IPS DF 6.9 (cell line): ENCODE measurements around the gene TMEM150B.

Experiments used
- DNase-seq: peaks from one replicate; pipeline ENCODE4 v3.0.0-alpha.2; 2013; ENCODE audit warnings: low read depth, low spot score
- H3K27ac ChIP-seq: one replicate; pipeline ENCODE4 v1.5.1; 2013; ENCODE audit warnings: low read length, control low read depth
- H3K27me3 ChIP-seq: 2 replicates; pipeline ENCODE4 v1.6.1; 2013; ENCODE audit warnings: mild to moderate bottlenecking, low read length; ENCODE audit not compliant: control insufficient read depth, insufficient read depth
- H3K36me3 ChIP-seq: 2 replicates; pipeline ENCODE4 v1.6.1; 2013; ENCODE audit warnings: low read length; ENCODE audit not compliant: control insufficient read depth, insufficient read depth
- H3K4me1 ChIP-seq: 2 replicates; pipeline ENCODE4 v1.6.1; 2013; ENCODE audit warnings: low read length; ENCODE audit not compliant: control insufficient read depth, insufficient read depth
- H3K4me3 ChIP-seq: 2 replicates; pipeline ENCODE4 v1.5.1; 2013; ENCODE audit warnings: mild to moderate bottlenecking, low read length
- H3K9me3 ChIP-seq: 2 replicates; pipeline ENCODE4 v1.6.1; 2013; ENCODE audit warnings: low read length, inconsistent platforms; ENCODE audit not compliant: control insufficient read depth, insufficient read depth
- WGBS: extraction: QIAGEN DNeasy Blood & Tissue Kit; methylation state at CpG from one replicate; pipeline ENCODE4 v1.1.7; 2013; ENCODE audit warnings: mixed read lengths, missing lambda C conversion rate; ENCODE audit not compliant: insufficient read length, insufficient coverage; 5-methylcytosine and 5-hydroxymethylcytosine counted together

Gene TMEM150B

DNA sequence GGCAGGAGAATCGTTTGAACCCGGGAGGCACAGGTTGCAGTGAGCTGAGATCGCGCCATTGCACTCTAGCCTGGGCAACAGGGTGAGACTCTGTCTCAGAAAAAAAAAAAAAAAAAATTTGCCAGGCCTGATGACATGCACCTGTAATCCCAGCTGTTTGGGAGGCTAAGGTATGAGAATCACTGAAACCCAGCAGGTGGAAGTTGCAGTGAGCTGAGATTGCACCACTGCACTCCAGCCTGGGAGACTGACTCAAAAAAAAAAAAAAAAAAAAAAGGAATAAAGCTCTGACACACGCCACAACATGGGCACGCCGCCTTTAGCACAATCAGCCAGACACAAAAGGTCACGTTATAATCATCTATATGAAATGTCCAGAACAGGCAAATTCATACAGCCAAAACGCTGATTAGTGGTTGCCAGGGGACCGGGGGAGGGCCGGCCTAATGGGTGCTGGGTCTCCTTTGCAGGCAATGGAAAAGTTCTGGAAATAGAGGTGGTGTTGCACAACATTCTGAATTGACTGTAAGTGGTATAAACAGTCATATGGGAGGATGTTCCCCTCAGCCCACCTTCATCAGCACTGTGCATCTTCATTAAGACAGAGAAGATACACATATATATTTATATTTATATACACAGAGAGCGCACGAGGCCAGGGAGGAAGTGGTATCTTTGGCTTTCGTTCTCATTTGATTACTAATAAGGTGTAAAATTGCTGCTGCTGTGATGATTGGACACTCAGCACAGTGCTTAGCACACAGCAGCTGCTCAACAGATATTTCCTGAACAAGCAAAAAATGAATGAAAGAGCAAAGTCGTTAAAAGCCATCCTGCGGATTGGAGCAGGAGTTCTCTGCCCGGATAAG, 49.1 kb downstream of the TMEM150B start:
- Histone ChIP-seq H3K36me3 (peaks cover 3% of the 10 kb centered on the region; the same call in 1 of the 2 replicates), H3K27me3 (no peaks in the 10 kb centered on the region), H3K4me3 (no peak overlapping the region), H3K4me1 (no peaks in the 10 kb centered on the region), H3K27ac (no peak overlapping the region), H3K9me3 (no peaks in the 10 kb centered on the region)
- no peak for DNase-seq
- no CpG with 5 or more reads among the region's 17 CpGs for WGBS

DNA sequence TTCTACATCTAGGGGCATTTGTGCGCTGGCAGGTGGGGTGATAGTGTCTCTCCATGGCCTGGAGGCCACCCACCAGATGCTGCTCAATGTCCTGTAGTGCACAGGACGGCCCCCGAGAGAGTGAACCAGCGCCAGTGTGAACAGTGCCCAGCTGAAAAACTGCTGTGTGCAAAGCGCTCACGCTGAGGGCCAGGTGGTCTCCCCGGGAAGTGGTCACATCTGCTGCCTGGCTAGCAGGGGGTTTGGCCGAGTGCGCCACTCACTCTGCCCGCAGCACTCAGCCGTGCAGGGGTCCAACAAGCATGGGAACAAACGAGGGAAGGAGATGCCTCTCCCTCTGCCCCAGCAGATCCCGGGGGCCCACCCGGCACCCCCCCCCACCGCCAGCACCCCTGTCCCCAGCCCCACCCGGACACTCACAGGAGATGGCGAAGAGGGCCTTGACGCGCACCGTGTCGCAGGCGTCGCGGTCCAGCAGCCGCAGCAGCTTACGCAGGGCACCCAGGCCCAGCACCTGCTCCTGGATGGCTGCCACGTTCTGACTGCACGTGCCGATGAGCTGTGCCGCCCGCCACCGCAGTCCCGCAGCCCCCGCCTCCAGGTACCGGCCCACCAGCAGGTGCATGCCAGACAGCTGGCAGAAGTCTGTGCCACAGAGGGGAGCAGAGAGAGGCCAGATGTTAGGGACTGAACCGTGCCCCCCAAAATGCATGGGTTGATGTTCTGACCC, 51.0 kb downstream of the TMEM150B start:
- Histone ChIP-seq H3K27ac (no peak overlapping the region), H3K27me3 (no peaks in the 10 kb centered on the region), H3K9me3 (no peaks in the 10 kb centered on the region), H3K4me1 (no peaks in the 10 kb centered on the region), H3K4me3 (no peak overlapping the region), H3K36me3 (peaks cover 3% of the 10 kb centered on the region; the same call in 1 of the 2 replicates)
- WGBS = no CpG with 5 or more reads among the region's 36 CpGs
- no peak for DNase-seq

GRCh38 chr19:55272142-55272541, 53.0 kb downstream of the TMEM150B start:
- no peak overlapping the region for H3K4me3 ChIP-seq
- no peaks in the 10 kb centered on the region for H3K9me3 ChIP-seq
- no peak overlapping the region for H3K27ac ChIP-seq
- no peaks in the 10 kb centered on the region for H3K4me1 ChIP-seq
- DNase-seq = no peak
- no CpG with 5 or more reads among the region's 18 CpGs for WGBS
- H3K27me3 ChIP-seq = no peaks in the 10 kb centered on the region
- peaks cover 3% of the 10 kb centered on the region; the same call in 1 of the 2 replicates for H3K36me3 ChIP-seq

DNA sequence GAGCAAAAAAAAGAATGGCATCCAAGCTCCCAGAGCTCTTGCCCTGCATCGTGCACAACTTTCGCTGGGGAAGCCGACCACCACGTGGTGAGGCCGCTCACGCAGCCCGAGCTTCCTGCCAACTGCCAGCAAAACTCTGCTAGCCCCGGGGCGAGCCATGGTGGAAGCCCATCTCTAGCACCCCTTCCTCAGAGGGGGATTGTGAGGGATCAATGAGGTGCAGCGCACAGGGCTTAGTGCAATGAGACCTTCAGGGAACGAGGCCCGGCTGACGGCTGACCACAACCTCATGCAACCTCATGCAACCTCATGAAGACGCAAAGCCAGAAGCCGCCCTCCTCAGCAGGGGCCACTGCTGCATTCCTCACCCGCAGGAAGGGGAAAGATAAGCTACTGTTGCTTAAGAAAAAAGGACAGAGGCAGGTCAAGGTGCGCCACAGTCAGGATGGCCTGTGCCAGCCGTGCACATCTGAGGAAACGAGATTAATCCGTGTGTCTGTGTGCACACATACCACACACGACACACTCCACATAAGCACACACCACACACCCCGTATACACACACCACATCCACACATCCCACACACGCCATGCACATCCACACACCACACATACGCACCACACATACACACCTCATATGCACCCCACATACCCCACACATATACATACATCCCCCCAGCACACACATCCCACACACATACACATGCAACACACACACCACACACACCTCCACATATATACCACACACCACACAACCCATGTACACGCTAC, 54.8 kb downstream of the TMEM150B start:
- 100% methylated on average over 5 of the region's 25 CpGs for WGBS
- no peaks in the 10 kb centered on the region for H3K27me3 ChIP-seq

GRCh38 chr19:55269299-55269698, 55.8 kb downstream of the TMEM150B start:
- no peaks in the 10 kb centered on the region for H3K9me3 ChIP-seq
- no peaks in the 10 kb centered on the region for H3K27me3 ChIP-seq
- no CpG with 5 or more reads among the region's 8 CpGs for WGBS
- no peak for DNase-seq
- H3K4me3 ChIP-seq = no peak overlapping the region
- H3K36me3 ChIP-seq = peaks cover 2% of the 10 kb centered on the region; the same call in 1 of the 2 replicates
- no peak overlapping the region for H3K27ac ChIP-seq
- H3K4me1 ChIP-seq = 0 out of 2 replicates have a peak, but pooled peaks cover 2% of the 10 kb centered on the region

More for the DNA sequence above, 54.8 kb downstream of the TMEM150B start:
- no peaks in the 10 kb centered on the region for H3K4me1 ChIP-seq
- no peak for DNase-seq
- no peak overlapping the region for H3K4me3 ChIP-seq
- no peak overlapping the region for H3K27ac ChIP-seq
- peaks cover 3% of the 10 kb centered on the region; the same call in 1 of the 2 replicates for H3K36me3 ChIP-seq
- H3K9me3 ChIP-seq = no peaks in the 10 kb centered on the region

- Histone ChIP-seq H3K9me3 (no peaks in the 10 kb centered on the region), H3K36me3 (no peaks in the 10 kb centered on the region)
- no CpG with 5 or more reads among the region's 4 CpGs for WGBS
Measured at GRCh38 chr19:55266840-55267239, 58.3 kb downstream of the TMEM150B start.

DNA sequence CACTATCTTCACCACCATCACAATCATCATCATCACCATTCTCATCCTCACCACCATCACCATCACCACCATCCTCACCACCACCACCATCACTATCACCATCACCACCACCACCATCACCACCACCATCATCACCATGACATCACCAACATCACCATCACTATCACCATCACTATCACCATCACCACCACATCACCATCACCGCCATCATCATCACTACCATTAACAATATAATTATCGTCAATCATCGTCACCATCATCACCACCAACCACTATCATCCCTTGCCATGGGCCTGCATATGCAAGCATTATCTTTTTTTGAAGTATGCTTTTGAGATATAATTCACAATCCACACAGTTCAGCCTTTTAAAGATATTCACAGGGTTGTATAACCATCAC, 58.7 kb downstream of the TMEM150B start:
- no peak for DNase-seq
- H3K4me1 ChIP-seq = 0 out of 2 replicates have a peak, but pooled peaks cover 2% of the 10 kb centered on the region
- H3K4me3 ChIP-seq = no peak overlapping the region
- 100% methylated on average over 3 of the region's 3 CpGs for WGBS
- no peaks in the 10 kb centered on the region for H3K36me3 ChIP-seq
- no peaks in the 10 kb centered on the region for H3K27me3 ChIP-seq
- no peak overlapping the region for H3K27ac ChIP-seq
- no peaks in the 10 kb centered on the region for H3K9me3 ChIP-seq

More at GRCh38 chr19:55266840-55267239, 58.3 kb downstream of the TMEM150B start:
- DNase-seq = no peak
- H3K27ac ChIP-seq = no peak overlapping the region
- no peak overlapping the region for H3K4me3 ChIP-seq
- 0 out of 2 replicates have a peak, but pooled peaks cover 2% of the 10 kb centered on the region for H3K4me1 ChIP-seq
- H3K27me3 ChIP-seq = no peaks in the 10 kb centered on the region

GRCh38 chr19:55265723-55266386, 59.3 kb downstream of the TMEM150B start:
- WGBS = no CpG with 5 or more reads among the region's 12 CpGs
- Histone ChIP-seq H3K27ac (no peak overlapping the region), H3K4me3 (no peak overlapping the region), H3K36me3 (no peaks in the 10 kb centered on the region), H3K4me1 (0 out of 2 replicates have a peak, but pooled peaks cover 2% of the 10 kb centered on the region), H3K9me3 (no peaks in the 10 kb centered on the region), H3K27me3 (no peaks in the 10 kb centered on the region)
- no peak for DNase-seq

- Histone ChIP-seq H3K27ac (no peak overlapping the region), H3K36me3 (no peaks in the 10 kb centered on the region), H3K27me3 (no peaks in the 10 kb centered on the region), H3K4me3 (no peak overlapping the region), H3K9me3 (no peaks in the 10 kb centered on the region), H3K4me1 (0 out of 2 replicates have a peak, but pooled peaks cover 2% of the 10 kb centered on the region)
- DNase-seq = no peak
- WGBS = no CpG with 5 or more reads among the region's 16 CpGs
Measured at GRCh38 chr19:55265173-55265572, 60.0 kb downstream of the TMEM150B start.
